Activated CD8-positive, alpha-beta memory T cell treated with anti-CD3 and anti-CD28 coated beads, Interleukin-2, amount 50 U/mL, for 1 hour (primary cell): ENCODE data around the gene C22orf31.
"Not testable (repeated sequence)": the region's sequence is repeated elsewhere in the genome, so short reads cannot be mapped to it uniquely, and the experiment has no call there.

ENCODE experiments used
- DNase-seq: peaks from one replicate; pipeline ENCODE4 v3.0.0-alpha.2; 2020; ENCODE audit errors: extremely low read depth

C22orf31 gene

DNA sequence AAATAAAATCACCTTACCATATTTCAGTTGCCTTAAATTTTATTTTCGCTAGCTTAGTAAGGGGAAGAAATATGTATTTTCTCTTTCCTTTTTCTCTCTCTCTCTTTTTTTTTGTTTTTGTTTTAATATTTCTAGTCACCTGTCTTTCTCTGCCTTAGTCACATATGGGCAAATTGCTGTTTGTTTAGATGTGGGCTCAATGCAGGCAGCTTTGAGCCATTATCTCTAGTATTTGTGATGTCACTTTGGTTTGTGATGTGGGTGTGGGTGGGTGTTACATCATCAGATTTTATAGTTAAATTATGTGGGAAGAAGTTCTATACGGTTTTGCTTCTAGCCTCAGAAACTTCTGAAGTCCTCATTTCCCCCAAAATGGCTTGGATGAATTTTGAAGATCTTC, at the start of gene C22orf31:
C22orf31 (minus strand) TSS at position 59 of the 400 bp plus-strand sequence; CDS start at position 20, 39 bp downstream.
- DNase-seq = no peak

DNA sequence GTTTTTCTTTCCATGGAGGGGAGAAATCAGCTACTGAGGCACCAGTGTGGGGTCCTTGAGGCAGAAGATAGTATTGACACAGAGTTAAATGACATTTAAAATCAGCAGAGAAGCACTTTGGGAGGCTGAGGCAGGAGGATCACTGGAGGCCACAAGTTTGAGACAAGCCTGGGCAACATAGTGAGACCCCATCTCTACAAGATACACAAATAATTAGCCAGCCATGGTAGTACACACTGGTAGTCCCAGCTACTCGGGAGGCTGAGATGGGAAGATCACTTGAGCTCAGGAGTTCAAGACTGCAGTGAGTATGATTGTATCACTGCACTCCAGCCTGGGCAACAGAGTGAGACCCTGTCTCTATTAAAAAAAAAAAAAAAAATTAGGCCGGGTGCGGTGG, 49.3 kb upstream of the C22orf31 start:
- DNase-seq = no peak

- no peak for DNase-seq
These were observed 48.2 kb upstream of the C22orf31 start for GRCh38 chr22:29109822-29110221.

DNA sequence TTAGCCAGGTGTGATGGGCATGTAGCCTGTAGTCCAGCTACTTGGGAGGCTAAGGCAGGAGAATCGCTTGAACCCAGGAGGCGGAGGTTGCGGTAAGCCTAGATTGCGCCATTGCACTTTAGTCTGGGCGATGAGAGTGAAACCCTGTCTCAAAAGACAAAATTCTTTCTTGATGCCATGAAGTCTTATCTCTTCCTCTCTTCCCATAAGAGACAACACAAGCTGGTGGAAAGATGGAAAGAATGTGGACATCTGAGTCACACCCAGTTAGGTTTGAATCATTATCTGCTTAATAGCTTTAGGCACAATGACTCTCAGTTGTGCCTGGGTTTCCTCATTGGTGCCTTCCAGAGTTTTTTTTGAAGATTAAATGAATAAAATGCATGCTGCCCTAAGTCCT, 46.5 kb upstream of the C22orf31 start:
- DNase-seq = no peak

- no peak for DNase-seq
These were observed 45.2 kb upstream of the C22orf31 start for GRCh38 chr22:29106839-29107238.

GRCh38 chr22:29105468-29105867, 43.8 kb upstream of the C22orf31 start:
- DNase-seq = no peak

DNA sequence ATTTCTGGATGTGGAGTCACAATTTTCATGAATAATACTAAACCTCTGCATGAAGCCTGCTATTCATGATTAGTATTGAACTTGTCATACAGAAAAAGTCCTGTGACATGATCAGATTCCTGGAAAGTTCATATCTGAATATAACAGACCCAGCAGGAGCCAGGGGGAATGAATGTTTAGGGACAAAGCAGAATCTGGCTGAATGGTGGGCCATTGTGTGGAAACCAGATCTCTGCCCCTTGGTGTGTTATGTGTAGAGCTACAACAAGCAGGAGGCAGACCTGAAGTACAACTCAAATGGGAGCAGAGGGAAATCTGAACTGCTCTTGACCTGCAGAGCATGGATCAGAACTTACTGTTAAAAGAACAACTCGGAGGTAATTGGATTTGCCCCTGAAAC, 41.5 kb upstream of the C22orf31 start:
- no peak for DNase-seq

DNA sequence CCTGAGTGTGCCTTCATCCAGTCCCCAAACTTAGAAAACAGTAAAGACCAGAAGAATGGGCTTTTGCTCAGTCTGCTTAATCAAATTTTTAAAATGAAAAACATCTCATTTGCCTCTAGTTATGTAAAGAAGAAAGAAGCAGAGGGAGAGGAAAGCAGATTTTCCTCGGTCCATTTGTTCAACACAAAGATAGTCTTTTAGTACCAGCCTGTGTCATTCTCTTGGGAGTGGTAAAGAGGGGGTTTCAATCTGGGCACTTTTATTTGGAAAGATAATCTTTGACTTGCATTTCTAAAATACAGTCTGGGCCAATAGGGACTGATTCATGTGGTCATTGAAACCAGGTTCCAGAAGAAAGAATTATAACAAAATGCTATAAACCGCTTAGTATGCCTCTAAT, 40.7 kb upstream of the C22orf31 start:
- no peak for DNase-seq

- DNase-seq = no peak
These were observed 36.7 kb upstream of the C22orf31 start for GRCh38 chr22:29098296-29098695.

GRCh38 chr22:29096736-29097669, 35.4 kb upstream of the C22orf31 start:
- no peak for DNase-seq

GRCh38 chr22:29095459-29095858, 33.8 kb upstream of the C22orf31 start:
- DNase-seq = no peak

- DNase-seq = no peak
These were observed 32.1 kb upstream of the C22orf31 start for GRCh38 chr22:29093501-29094300.

DNA sequence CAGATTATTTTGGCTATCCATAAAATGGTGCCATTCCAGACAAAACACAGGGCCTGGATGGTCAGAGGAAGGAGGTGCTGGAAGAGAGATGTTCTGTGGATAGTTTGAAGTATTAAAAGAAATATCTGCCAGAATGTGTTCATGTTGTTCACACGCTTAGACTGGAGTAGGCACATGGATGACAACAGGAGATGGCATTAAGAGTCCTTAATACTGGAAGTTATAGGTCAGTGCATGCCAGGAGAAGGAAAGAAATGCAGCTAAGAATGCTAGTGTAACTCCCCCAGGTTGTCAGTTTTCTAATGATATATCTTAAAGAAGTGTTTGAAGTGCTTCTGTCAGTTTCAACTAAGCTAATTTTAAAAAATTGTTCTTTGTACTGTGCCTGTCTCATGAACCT, 31.4 kb upstream of the C22orf31 start:
- DNase-seq = no peak

DNA sequence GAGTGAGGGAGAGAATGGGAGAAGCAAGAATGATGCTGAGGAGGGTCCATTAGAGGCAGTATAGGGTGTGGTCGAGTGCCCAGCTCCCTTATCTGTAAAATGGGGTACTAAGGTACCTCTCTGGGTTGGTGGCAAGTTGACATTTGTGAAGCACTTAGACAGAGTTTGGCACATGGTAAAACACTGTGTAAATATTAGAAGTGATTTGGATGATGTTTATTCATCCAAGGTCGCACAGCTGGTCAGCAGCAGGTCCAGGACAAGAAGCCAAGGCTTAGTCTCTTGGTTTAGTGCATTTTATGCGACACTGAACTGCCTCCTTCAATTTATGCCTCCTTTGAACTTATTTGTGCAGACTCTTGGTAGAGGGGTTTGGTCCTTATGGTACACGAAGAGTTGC, 30.6 kb upstream of the C22orf31 start:
- no peak for DNase-seq

- DNase-seq = no peak
These were observed 28.4 kb upstream of the C22orf31 start for GRCh38 chr22:29090039-29090438.

DNA sequence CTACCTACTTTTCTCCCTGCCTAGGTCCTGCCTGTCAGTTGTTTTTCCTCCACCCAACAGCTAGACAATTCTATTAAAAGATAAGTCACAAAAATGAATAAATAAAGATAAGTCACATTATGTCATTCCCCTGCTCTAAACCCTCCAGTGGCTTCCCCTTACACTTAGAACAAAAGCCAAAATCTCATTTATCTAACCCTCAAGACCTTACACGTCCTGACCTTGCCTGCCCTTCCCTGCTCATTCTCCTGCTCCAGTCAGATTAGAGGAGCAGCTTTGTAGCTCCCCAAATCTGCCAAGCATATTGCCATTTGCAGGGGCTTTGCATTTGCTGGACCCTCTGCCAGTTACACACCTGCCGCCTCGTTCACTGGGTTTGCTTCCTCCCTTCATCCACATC, 27.9 kb upstream of the C22orf31 start:
- DNase-seq = no peak

GRCh38 chr22:29088809-29089208, 27.2 kb upstream of the C22orf31 start:
- DNase-seq = no peak

GRCh38 chr22:29087012-29087411, 25.4 kb upstream of the C22orf31 start:
- no peak for DNase-seq

DNA sequence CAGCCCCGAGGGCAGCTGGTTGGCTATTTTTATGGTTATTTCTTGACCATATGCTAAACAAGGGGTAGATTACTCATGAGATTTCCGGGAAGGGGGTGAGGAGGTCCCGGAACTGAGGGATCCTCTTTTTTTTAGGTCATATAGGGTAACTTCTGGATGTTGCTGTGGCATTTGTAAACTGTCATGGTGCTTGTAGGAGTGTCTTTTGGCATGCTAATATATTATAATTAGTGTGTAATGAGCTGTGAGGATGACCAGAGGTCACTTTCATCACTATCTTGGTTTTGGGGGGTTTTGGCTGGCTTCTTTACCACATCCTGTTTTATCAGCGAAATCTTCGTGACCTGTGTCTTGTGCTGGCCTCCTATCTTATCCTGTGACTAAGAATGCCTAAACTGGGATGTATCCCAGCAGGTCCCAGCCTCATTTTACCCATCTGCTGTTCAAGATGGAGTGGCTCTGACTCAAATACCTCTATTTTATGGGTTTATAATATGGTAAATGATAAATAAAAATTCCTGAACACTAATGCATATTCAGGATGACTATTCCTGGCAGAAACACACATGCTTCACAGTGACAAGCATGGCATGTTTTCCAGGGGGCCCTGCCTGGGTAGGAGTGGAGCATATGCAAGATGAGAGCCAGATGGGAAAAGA, 22.4 kb upstream of the C22orf31 start:
- DNase-seq = no peak

DNA sequence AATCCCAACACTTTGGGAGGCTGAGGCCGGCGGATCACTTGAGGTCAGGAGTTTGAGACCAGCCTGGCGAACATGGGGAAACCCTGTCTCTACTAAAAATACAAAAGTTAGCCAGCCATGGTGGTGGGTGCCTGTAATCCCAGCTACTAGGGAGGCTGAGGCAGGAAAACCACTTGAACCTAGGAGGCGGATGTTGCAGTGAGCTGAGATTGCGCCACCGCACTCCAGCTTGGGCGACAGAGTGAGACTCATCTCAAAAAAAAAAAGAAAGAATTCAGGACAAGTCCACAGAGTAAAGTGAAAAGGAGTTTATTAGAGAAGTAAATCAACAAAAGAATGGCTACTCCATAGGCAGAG, 21.9 kb upstream of the C22orf31 start:
- not testable (repeated sequence) for DNase-seq

DNA sequence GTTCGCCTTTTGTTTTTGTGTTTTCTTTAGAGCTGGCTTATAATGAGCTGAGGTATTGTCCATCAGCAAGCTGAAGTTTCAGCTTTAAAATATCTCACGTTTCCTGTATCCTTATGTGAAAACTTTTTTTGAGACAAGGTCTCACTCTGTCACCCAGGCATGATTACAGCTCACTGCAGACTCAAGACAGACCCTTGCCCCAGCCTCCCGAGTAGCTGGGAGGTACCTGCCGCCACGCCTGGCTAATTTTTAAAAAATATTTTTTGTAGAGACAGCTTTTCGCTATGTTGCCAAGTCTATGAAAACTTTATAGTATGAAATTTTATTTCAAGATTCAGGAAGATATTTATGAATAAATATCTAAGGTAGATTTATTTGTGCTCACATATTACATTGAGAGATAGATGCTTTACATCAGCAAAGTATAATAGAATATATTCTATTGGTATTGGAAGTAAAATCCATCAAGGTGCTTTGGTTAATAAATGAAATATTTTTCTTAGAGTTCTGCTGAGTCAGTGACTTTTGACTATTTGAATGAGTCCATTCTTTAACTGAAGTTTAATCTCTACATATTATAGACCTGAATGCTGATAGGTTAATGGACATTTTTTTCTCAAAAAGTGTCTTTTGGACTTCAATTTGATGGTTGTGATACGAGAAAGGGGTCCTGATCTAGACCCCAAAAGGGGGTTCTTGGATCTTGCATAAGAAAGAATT, 21.4 kb upstream of the C22orf31 start:
- DNase-seq = no peak
